Type B pancreatic cell (in vitro differentiated cells): ENCODE data around the gene TBC1D23. TPM values are rescaled to one million over a fixed set of nuclear protein-coding genes. Genes with fewer than 3 reads are reported as not detected.
"Not testable (repeated sequence)": the region's sequence is repeated elsewhere in the genome, so short reads cannot be mapped to it uniquely, and the experiment has no call there.

ENCODE experiments used
- DNase-seq: peaks from one replicate; pipeline ENCODE4 v3.0.0; 2021; ENCODE audit warnings: mixed read lengths; ENCODE audit not compliant: unreplicated experiment; ENCODE audit errors: extremely low spot score
- H3K27ac Mint-ChIP-seq: 2 replicates; pipeline ENCODE4 v1.8.0; 2021; ENCODE audit warnings: mild to moderate bottlenecking, mixed read lengths
- H3K27me3 Mint-ChIP-seq: 2 replicates; pipeline ENCODE4 v1.8.0; 2021; ENCODE audit warnings: mixed read lengths
- H3K36me3 Mint-ChIP-seq: 2 replicates; pipeline ENCODE4 v1.8.0; 2021; ENCODE audit warnings: mixed read lengths
- H3K4me1 Mint-ChIP-seq: one replicate; pipeline ENCODE4 v1.8.0; 2021; ENCODE audit warnings: mixed read lengths; ENCODE audit not compliant: unreplicated experiment
- H3K4me3 Mint-ChIP-seq: 2 replicates; pipeline ENCODE4 v1.8.0; 2021; ENCODE audit warnings: mild to moderate bottlenecking, mixed read lengths
- H3K9me3 Mint-ChIP-seq: 2 replicates; pipeline ENCODE4 v1.8.0; 2021; ENCODE audit warnings: mixed read lengths
- total RNA-seq: library from RNA; stranded (reverse); gene quantifications from 2 replicates; pipeline ENCODE4 v1.2.1, GENCODE V29; 2021; ENCODE audit warnings: low replicate concordance
- TF ChIP-seq, protein P1 (sequence below): fragments of 200-600 bp; sonication (generic); conservative IDR thresholded peaks from 2 replicates; pipeline ENCODE4 v1.5.0; 2021; ENCODE audit warnings: antibody characterized with exemption, mild to moderate bottlenecking

The TBC1D23 gene
- total RNA-seq, 1 donor from 2014 or later = 39.6 TPM

DNA sequence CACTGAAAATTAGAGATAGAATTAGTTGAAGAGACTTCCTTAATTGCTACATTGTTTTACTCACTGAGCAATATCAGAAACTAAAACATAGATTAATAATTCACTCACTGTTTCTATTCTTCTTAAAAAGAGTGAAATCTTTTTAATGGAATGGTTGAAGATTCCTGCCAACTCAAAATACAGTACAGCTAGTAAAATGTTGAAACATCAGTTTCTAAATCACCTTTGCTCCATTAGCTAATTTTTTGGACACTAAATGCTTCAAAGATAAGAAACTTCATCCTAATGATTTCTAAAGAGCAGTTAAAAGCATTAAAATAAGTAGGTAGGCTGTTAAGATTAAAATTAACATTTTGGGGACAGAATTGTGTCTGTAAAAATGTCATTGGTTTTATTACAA lies 63.3 kb downstream of the TBC1D23 start:
- no peak for DNase-seq
- Mint-ChIP-seq H3K27ac (no peak overlapping the region), H3K4me3 (no peak overlapping the region), H3K9me3 (no peaks in the 10 kb centered on the region), H3K4me1 (no peaks in the 10 kb centered on the region), H3K27me3 (no peaks in the 10 kb centered on the region), H3K36me3 (peaks cover 21% of the 10 kb centered on the region)
- TF ChIP-seq, protein P1, sequence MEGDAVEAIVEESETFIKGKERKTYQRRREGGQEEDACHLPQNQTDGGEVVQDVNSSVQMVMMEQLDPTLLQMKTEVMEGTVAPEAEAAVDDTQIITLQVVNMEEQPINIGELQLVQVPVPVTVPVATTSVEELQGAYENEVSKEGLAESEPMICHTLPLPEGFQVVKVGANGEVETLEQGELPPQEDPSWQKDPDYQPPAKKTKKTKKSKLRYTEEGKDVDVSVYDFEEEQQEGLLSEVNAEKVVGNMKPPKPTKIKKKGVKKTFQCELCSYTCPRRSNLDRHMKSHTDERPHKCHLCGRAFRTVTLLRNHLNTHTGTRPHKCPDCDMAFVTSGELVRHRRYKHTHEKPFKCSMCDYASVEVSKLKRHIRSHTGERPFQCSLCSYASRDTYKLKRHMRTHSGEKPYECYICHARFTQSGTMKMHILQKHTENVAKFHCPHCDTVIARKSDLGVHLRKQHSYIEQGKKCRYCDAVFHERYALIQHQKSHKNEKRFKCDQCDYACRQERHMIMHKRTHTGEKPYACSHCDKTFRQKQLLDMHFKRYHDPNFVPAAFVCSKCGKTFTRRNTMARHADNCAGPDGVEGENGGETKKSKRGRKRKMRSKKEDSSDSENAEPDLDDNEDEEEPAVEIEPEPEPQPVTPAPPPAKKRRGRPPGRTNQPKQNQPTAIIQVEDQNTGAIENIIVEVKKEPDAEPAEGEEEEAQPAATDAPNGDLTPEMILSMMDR = no peak

DNA sequence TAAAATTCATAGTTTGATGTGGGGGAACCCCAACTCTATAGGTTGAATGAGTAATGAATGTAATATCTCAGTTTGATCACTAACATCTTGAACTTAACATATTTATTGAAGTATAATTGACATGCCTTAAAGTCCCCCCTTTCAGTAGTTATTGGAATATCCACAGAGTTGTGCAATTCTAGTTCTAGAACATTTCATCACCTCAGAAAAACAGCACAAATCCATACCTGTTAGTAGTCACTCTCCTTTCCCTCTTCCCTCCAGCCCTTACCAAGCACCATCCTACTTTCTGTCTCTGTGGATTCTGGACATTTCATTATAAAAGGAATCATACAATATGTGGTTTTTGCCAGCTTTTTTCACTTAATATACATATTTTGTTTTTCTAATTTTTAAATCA lies 65.0 kb downstream of the TBC1D23 start:
- TF ChIP-seq, protein P1 = no peak

DNA sequence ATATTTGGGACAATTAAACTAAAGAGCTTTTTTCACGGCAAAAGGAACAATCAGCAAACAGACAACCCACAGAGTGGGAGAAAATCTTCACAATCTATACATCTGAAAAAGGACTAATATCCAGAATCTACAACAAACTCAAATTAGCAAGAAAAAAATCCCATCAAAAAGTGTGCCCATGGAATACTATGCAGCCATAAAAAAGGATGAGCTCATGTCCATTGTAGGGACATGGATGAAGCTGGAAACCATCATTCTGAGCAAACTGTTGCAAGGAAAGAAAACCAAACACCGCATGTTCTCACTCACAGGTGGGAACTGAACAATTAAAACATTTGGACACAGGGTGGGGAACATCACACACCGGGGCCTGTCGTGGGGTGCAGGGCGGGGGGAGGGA lies 66.6 kb downstream of the TBC1D23 start:
- DNase-seq, H3K4me1 Mint-ChIP-seq, H3K4me3 Mint-ChIP-seq, H3K9me3 Mint-ChIP-seq, H3K27me3 Mint-ChIP-seq, H3K27ac Mint-ChIP-seq: not testable (repeated sequence)
- peaks cover 15% of the 10 kb centered on the region for H3K36me3 Mint-ChIP-seq

More for the DNA sequence above, 65.0 kb downstream of the TBC1D23 start:
- no peaks in the 10 kb centered on the region for H3K4me1 Mint-ChIP-seq
- DNase-seq = no peak
- H3K36me3 Mint-ChIP-seq = peaks cover 15% of the 10 kb centered on the region
- H3K4me3 Mint-ChIP-seq = no peak overlapping the region
- H3K27me3 Mint-ChIP-seq = no peaks in the 10 kb centered on the region
- H3K9me3 Mint-ChIP-seq = no peaks in the 10 kb centered on the region
- no peak overlapping the region for H3K27ac Mint-ChIP-seq

DNA sequence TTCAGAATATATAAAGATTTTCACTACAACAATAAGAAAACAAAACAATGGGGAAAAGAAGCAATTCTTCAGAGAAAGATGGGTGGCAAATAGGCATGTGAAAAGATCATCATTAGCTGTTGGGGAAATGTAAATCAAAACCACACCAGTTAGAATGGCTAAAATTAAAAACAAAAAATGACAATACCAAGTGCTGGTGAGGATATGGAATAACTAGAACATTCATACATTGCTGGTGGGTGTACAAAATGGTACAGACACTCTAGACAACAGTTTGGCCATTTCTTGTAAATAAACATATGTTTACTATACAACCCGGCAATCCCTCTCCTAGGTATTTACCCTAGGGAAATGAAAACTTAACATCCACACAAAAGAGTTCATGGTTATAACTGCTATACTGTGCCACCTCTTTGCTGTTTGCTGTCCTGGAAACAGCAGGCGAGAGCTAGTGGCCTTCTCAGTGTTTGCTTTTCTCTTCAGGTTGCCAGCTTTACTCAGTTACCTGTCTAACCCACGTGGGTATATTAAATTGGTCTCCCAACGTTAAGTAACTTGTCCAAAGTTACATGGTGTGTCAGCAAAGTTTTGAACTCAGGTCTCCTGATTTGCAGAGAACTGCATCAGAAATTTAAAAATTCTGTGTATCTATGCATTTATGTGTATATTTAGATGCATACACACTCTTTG lies 69.2 kb downstream of the TBC1D23 start:
- H3K36me3 Mint-ChIP-seq = peaks cover 15% of the 10 kb centered on the region
- no peaks in the 10 kb centered on the region for H3K27me3 Mint-ChIP-seq
- DNase-seq = no peak
- no peak overlapping the region for H3K27ac Mint-ChIP-seq
- H3K4me1 Mint-ChIP-seq = peaks cover under 1% of the 10 kb centered on the region
- H3K9me3 Mint-ChIP-seq = no peaks in the 10 kb centered on the region
- TF ChIP-seq, protein P1 = no peak
- no peak overlapping the region for H3K4me3 Mint-ChIP-seq

DNA sequence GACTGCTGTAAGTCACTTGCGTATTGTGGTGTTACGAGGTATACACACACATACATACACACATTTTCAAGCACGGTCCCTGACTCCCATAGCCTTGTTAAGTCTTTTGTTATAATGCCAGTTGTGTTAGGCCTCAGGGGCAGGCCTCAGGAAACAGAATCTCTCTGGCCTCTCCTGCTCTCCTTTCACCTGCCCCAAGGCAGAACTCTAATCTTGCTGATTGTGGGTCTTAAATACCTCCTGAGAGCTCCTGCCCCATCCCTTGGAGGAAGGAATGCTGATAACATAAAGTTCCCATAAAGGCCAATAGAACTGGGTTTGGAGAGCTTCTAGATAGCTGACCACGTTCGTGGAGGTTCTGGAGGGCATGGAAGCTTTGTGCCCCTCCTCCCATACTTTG lies 69.9 kb downstream of the TBC1D23 start:
- no peak for DNase-seq
- TF ChIP-seq, protein P1 = no peak
- Mint-ChIP-seq H3K9me3 (no peaks in the 10 kb centered on the region), H3K4me1 (peaks cover 5% of the 10 kb centered on the region), H3K4me3 (no peak overlapping the region), H3K27ac (no peak overlapping the region), H3K36me3 (peaks cover 14% of the 10 kb centered on the region), H3K27me3 (no peaks in the 10 kb centered on the region)

DNA sequence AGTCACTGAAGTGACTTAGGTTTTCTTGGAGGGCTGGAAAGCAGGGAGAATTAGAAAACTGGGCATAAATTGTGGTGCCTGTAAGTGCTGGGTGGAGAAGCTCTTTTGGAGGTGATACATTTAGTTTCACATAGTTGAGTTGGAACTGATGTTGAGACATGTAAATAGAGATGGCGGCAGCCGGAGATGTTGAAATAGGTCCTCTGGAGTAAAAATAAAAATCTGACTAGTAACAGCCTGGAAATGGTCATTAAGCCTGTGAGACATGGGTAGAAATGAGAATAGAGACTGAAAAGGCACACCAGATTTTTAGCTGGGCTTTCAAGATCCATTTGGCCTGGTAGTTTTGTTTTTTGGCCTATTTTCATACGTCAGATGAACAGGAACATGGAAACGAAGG lies 70.9 kb downstream of the TBC1D23 start:
- Mint-ChIP-seq H3K4me3 (no peak overlapping the region), H3K9me3 (no peaks in the 10 kb centered on the region), H3K27ac (no peak overlapping the region), H3K36me3 (peaks cover 9% of the 10 kb centered on the region), H3K27me3 (no peaks in the 10 kb centered on the region), H3K4me1 (peaks cover 5% of the 10 kb centered on the region)
- TF ChIP-seq, protein P1 = no peak
- no peak for DNase-seq
